ENCODE results near the gene LMAN2. TPM values are rescaled to one million over a fixed set of nuclear protein-coding genes. Genes with fewer than 3 reads are reported as not detected.
A peak's percentile ranks its signal among the peaks of the same experiment; 100 is the strongest.

The LMAN2 gene
- total RNA-seq, 4 donors from 2014 or later: 119 to 191 (median 160) TPM

GRCh38 chr5:177396078-177396477 is 44.6 kb upstream of the LMAN2 start:
- DNase-seq (ENCODE audit: low spot score in 2 of 2): no peak
- Histone ChIP-seq H3K36me3 (no peaks in the 10 kb centered on the region), H3K4me3 (no peak overlapping the region), H3K27me3 (peaks cover 38% of the 10 kb centered on the region), H3K27ac (no peak overlapping the region), H3K9me3 (no peaks in the 10 kb centered on the region), H3K4me1 (peaks cover 10% of the 10 kb centered on the region)
- TF ChIP-seq EP300 (IDR thresholded peaks at IDR 0.05) (no peak), POLR2AphosphoS5 (IDR thresholded peaks at IDR 0.05) (no peak), CTCF (IDR thresholded peaks at IDR 0.05) (no peak), POLR2A (IDR thresholded peaks at IDR 0.05) (no peak)
- 50% methylated on average over 1 of the region's 8 CpGs for WGBS

- no peak overlapping the region for H3K27ac ChIP-seq
- no peak for DNase-seq (ENCODE audit: low spot score in 2 of 2)
- 71% methylated on average over 5 of the region's 5 CpGs for WGBS
- H3K9me3 ChIP-seq: no peaks in the 10 kb centered on the region
- peaks cover 14% of the 10 kb centered on the region for H3K4me1 ChIP-seq
- H3K36me3 ChIP-seq: no peaks in the 10 kb centered on the region
- no peak overlapping the region for H3K4me3 ChIP-seq
- TF ChIP-seq CTCF (IDR thresholded peaks at IDR 0.05): no peak
- TF ChIP-seq POLR2A (IDR thresholded peaks at IDR 0.05): no peak
- TF ChIP-seq EP300 (IDR thresholded peaks at IDR 0.05): no peak
- no peak for TF ChIP-seq POLR2AphosphoS5 (IDR thresholded peaks at IDR 0.05)
- H3K27me3 ChIP-seq: peaks cover 18% of the 10 kb centered on the region
Measured at GRCh38 chr5:177393990-177394389, 42.5 kb upstream of the LMAN2 start.

GRCh38 chr5:177393206-177393765 is 41.8 kb upstream of the LMAN2 start:
- no peak for DNase-seq (ENCODE audit: low spot score in 2 of 2)

GRCh38 chr5:177392765-177393164 is 41.3 kb upstream of the LMAN2 start:
- no peak for DNase-seq (ENCODE audit: low spot score in 2 of 2)
- WGBS: 90% methylated on average over 5 of the region's 5 CpGs
- Histone ChIP-seq H3K4me1 (peaks cover 24% of the 10 kb centered on the region), H3K27me3 (peaks cover 12% of the 10 kb centered on the region), H3K27ac (no peak overlapping the region), H3K4me3 (no peak overlapping the region), H3K9me3 (no peaks in the 10 kb centered on the region), H3K36me3 (no peaks in the 10 kb centered on the region)
- TF ChIP-seq POLR2A (IDR thresholded peaks at IDR 0.05) (no peak), CTCF (IDR thresholded peaks at IDR 0.05) (no peak), POLR2AphosphoS5 (IDR thresholded peaks at IDR 0.05) (no peak), EP300 (IDR thresholded peaks at IDR 0.05) (no peak)

More at GRCh38 chr5:177393206-177393765, 41.8 kb upstream of the LMAN2 start:
- no peaks in the 10 kb centered on the region for H3K36me3 ChIP-seq
- H3K27ac ChIP-seq: no peak overlapping the region
- H3K4me3 ChIP-seq: no peak overlapping the region
- H3K9me3 ChIP-seq: no peaks in the 10 kb centered on the region
- 83% methylated on average over 1 of the region's 1 CpG for WGBS
- TF ChIP-seq POLR2A (IDR thresholded peaks at IDR 0.05): no peak
- TF ChIP-seq CTCF (IDR thresholded peaks at IDR 0.05): no peak
- no peak for TF ChIP-seq POLR2AphosphoS5 (IDR thresholded peaks at IDR 0.05)
- TF ChIP-seq EP300 (IDR thresholded peaks at IDR 0.05): no peak
- H3K4me1 ChIP-seq: peaks cover 19% of the 10 kb centered on the region
- peaks cover 17% of the 10 kb centered on the region for H3K27me3 ChIP-seq

- WGBS: 25% methylated on average over 9 of the region's 13 CpGs
- H3K27ac ChIP-seq: peak overlapping the region; percentile 80
- no peaks in the 10 kb centered on the region for H3K36me3 ChIP-seq
- no peaks in the 10 kb centered on the region for H3K27me3 ChIP-seq
- H3K4me1 ChIP-seq: peaks cover 32% of the 10 kb centered on the region
- TF ChIP-seq CTCF (IDR thresholded peaks at IDR 0.05): peak; percentile 95
- no peak for TF ChIP-seq POLR2A (IDR thresholded peaks at IDR 0.05)
- TF ChIP-seq POLR2AphosphoS5 (IDR thresholded peaks at IDR 0.05): no peak
- no peak for TF ChIP-seq EP300 (IDR thresholded peaks at IDR 0.05)
- H3K4me3 ChIP-seq: no peak overlapping the region
- no peaks in the 10 kb centered on the region for H3K9me3 ChIP-seq
- DNase-seq (ENCODE audit: low spot score in 2 of 2): peak; percentile 89
Measured at GRCh38 chr5:177390363-177391300, 39.2 kb upstream of the LMAN2 start.

All from suprapubic skin (tissue), 4 donors.